LNCaP clone FGC (cell line): ENCODE measurements around the gene DLL1.

Experiments
- DNase-seq: peaks from one replicate; pipeline ENCODE4 v3.0.0-alpha.2; 2011; ENCODE audit warnings: low read depth
- H3K4me3 ChIP-seq: 2 replicates; pipeline ENCODE4 v1.5.1; 2011; ENCODE audit warnings: mild to moderate bottlenecking, low read depth, low read length, control low read depth
- CTCF ChIP-seq: IDR thresholded peaks from 2 replicates; pipeline ENCODE4 v1.5.1; 2012; ENCODE audit warnings: mild to moderate bottlenecking; ENCODE audit not compliant: control insufficient read depth, insufficient read depth; ENCODE audit errors: extremely low read depth

Gene DLL1

GRCh38 chr6:170282512-170283158 lies 8.2 kb downstream of the DLL1 start:
- TF ChIP-seq CTCF: no peak
- DNase-seq: no peak

GRCh38 chr6:170281331-170282292 lies 9.3 kb downstream of the DLL1 start:
- DNase-seq: no peak
- no peak overlapping the region for H3K4me3 ChIP-seq
- no peak for TF ChIP-seq CTCF

More at GRCh38 chr6:170282512-170283158, 8.2 kb downstream of the DLL1 start:
- H3K4me3 ChIP-seq: no peak overlapping the region

- no peak for TF ChIP-seq CTCF
- H3K4me3 ChIP-seq: peak overlapping the region; percentile 5; the same call in 1 of the 2 replicates
- no peak for DNase-seq
Observed at GRCh38 chr6:170280689-170281045, 10.2 kb downstream of the DLL1 start.

- DNase-seq: peak; percentile 41
- peak overlapping the region; percentile 5; the same call in 1 of the 2 replicates for H3K4me3 ChIP-seq
- TF ChIP-seq CTCF: no peak
Observed at GRCh38 chr6:170279977-170280688, 10.7 kb downstream of the DLL1 start.

GRCh38 chr6:170279426-170279825 lies 11.5 kb downstream of the DLL1 start:
- TF ChIP-seq CTCF: no peak
- DNase-seq: no peak
- H3K4me3 ChIP-seq: no peak overlapping the region

GRCh38 chr6:170278743-170279094 lies 12.2 kb downstream of the DLL1 start:
- DNase-seq: no peak
- H3K4me3 ChIP-seq: no peak overlapping the region
- TF ChIP-seq CTCF: no peak
